ENCODE measurements around the gene INAFM2.

GRCh38 chr15:40364251-40364650 is 40.8 kb downstream of the INAFM2 start:
- TF ChIP-seq REST (IDR thresholded peaks at IDR 0.05) (no peak), CTCF (IDR thresholded peaks at IDR 0.05) (no peak), POLR2A (IDR thresholded peaks at IDR 0.05; ENCODE audit: low read length) (no peak), HOXA7 (CRISPR knock-in tag; IDR thresholded peaks at IDR 0.05) (no peak), SMC3 (IDR thresholded peaks at IDR 0.05) (no peak), RFX5 (IDR thresholded peaks at IDR 0.05) (no peak), TP53 (CRISPR knock-in tag; IDR thresholded peaks at IDR 0.05) (no peak)
